H1 (cell line): ENCODE results near the gene FADS3. TPM values are rescaled to one million over a fixed set of nuclear protein-coding genes. Genes with fewer than 3 reads are reported as not detected.

Source experiments
- CHD2 ChIP-seq: IDR thresholded peaks from 2 replicates; pipeline ENCODE4 v1.6.1; 2012; ENCODE audit warnings: low read length, improper control_type of control experiment
- CTBP2 ChIP-seq: IDR thresholded peaks from 2 replicates; pipeline ENCODE4 v1.7.0; 2011; ENCODE audit warnings: borderline replicate concordance, mild to moderate bottlenecking, moderate library complexity, mixed read lengths, low read length; ENCODE audit not compliant: insufficient read depth, insufficient read length
- EP300 ChIP-seq, 2 experiments: IDR thresholded peaks; 1 replicate in 1 of 2; 2 replicates in 1 of 2; pipeline ENCODE4 v1.6.1; 2011 to 2012; ENCODE audit warnings: low read depth in 2 of 2, low read length in 2 of 2, mild to moderate bottlenecking in 2 of 2, borderline replicate concordance in 1 of 2, inconsistent platforms in 1 of 2, moderate library complexity in 1 of 2
- HDAC2 ChIP-seq, 2 experiments: fragments of 300-600 bp in 1 of 2; sonication (generic) in 1 of 2; IDR thresholded peaks; 2 replicates each; pipeline ENCODE4 v1.6.1; 2011 to 2012; ENCODE audit warnings: low read depth in 2 of 2, low read length in 2 of 2, mild to moderate bottlenecking in 2 of 2, moderate library complexity in 2 of 2, borderline replicate concordance in 1 of 2, inconsistent platforms in 1 of 2
- POLR2A ChIP-seq, 2 experiments: IDR thresholded peaks; 1 replicate in 1 of 2; 2 replicates in 1 of 2; pipeline ENCODE4 v1.6.1; 2011; ENCODE audit warnings: low read depth in 2 of 2, low read length in 2 of 2, mild to moderate bottlenecking in 2 of 2; ENCODE audit errors: control extremely low read depth in 1 of 2
- RNF2 ChIP-seq: fragments of 200-900, 300-1000 bp; sonication (generic); IDR thresholded peaks from 2 replicates; pipeline ENCODE4 v1.7.1; 2016; ENCODE audit warnings: borderline replicate concordance, low read depth, mild to moderate bottlenecking, antibody characterized with exemption, low read length; ENCODE audit not compliant: poor library complexity, severe bottlenecking; ENCODE audit errors: missing control alignments
- TAF1 ChIP-seq: IDR thresholded peaks from 2 replicates; pipeline ENCODE4 v1.6.1; 2011; ENCODE audit warnings: mild to moderate bottlenecking, low read depth, low read length
- polyA plus RNA-seq, 7 experiments: library from polyadenylated mRNA; depleted of rRNA in 3 of 7; stranded (reverse) in 5 of 7; unstranded in 2 of 7; fragments of >200 nt in 5 of 7; fragments of 200-250 nt in 2 of 7; gene quantifications; 1 replicate in 5 of 7; 2 replicates in 1 of 7; 4 replicates in 1 of 7; pipeline versions ENCODE4 v1.2.1 to v1.2.3, GENCODE V29; 2011 to 2013; ENCODE audit warnings: missing spikeins in 2 of 7, mixed read lengths in 2 of 7
- total RNA-seq: library from RNA; stranded (reverse); fragmentation: NEBNext Ultra II Directional; extraction: Animal tissue kit (Norgen Biotek cat#: 25700); gene quantifications from 2 replicates; pipeline ENCODE4 v1.2.1, GENCODE V29; 2021

Gene FADS3
- total and polyA plus RNA-seq, 2 of the 8 experiments (the other 6 are each of a cell fraction or from before 2014, with no cell fraction given) = 43.8 to 76.3 TPM

GRCh38 chr11:61827571-61828378 lies 63.6 kb downstream of the FADS3 start, which contains the start of gene FADS2 (continued):
- peak; percentile 20 for TF ChIP-seq CTBP2
- TF ChIP-seq CHD2 = no peak
- peak; percentile 78 to 87; a peak in 2 of 3 replicates for TF ChIP-seq POLR2A (IDR thresholded peaks at IDR 0.05; ENCODE audit: control extremely low read depth in 1 of 2, low read depth in 2 of 2, low read length in 2 of 2)
- TF ChIP-seq RNF2 = no peak
- peak in 1 of 2 experiments; percentile 66; a peak in 1 of 3 replicates for TF ChIP-seq EP300 (IDR thresholded peaks at IDR 0.05; ENCODE audit: borderline replicate concordance in 1 of 2, low read depth in 2 of 2, low read length in 2 of 2)
- TF ChIP-seq HDAC2 (IDR thresholded peaks at IDR 0.05; ENCODE audit: borderline replicate concordance in 1 of 2, low read depth in 2 of 2, low read length in 2 of 2) = 0 out of 4 replicates have a peak, but pooled peaks of 1 of the 2 experiments have one; percentile 72
- TF ChIP-seq TAF1 = peak; percentile 68; the same call in 1 of the 2 replicates
